NCI-H187 (cell line): ENCODE results near the gene TMEM175.

Source experiments
- DNase-seq, 2 experiments: peaks; one replicate each; lab custom pipeline; 2025; lab: John Stamatoyannopoulos, UW

The TMEM175 gene

DNA sequence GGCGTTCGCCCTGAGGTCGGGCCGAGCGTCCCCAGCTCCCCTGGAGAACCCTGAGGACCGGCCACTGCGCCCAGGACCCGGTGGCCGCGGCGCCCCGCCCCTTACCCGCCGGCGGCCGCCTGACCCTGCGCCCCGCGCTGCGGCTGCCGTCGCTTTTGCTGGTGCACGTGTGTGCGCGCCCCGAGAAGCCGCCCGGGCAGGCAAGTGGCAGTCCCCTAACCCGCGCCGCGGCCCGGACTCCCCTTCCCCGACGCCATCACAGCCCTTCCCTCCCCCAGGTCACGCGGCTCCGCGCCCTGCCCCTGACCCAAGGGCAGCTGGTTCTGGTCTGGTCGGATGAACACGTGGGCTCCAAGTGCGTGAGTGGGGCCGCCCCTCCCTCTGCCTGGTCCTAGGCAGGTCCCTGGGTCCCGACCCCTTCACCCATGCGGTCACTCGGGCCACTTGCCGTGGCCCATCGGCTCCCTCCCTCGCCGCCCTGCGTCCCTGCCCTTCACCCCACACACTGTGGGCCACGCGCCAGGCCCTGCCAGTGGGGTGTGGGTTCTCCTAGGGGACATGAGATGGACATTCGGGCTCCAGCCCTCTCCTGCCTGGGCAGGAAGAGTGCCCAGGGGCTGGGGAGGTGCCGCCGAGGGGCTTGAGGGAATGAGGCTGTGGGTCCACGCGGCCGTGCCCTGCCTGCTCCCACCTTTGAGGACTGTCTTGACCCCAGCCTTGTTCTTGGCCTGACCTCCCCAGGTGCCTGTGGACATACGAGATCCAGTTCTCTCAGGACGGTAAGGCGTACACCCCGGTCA lies 71.2 kb downstream of the TMEM175 start:
- DNase-seq: no peak

DNA sequence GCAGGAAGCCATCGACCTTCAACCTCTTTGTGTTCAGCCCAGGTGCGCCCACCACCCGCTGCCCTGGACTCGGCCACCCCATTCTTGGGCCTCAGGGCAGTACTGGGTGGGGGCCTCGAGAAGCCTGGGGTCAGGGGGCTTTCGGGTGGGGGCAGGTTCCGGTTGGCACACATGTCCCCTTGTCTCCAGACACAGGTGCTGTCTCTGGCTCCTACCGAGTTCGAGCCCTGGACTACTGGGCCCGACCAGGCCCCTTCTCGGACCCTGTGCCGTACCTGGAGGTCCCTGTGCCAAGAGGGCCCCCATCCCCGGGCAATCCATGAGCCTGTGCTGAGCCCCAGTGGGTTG lies 71.8 kb downstream of the TMEM175 start:
- DNase-seq: no peak

DNA sequence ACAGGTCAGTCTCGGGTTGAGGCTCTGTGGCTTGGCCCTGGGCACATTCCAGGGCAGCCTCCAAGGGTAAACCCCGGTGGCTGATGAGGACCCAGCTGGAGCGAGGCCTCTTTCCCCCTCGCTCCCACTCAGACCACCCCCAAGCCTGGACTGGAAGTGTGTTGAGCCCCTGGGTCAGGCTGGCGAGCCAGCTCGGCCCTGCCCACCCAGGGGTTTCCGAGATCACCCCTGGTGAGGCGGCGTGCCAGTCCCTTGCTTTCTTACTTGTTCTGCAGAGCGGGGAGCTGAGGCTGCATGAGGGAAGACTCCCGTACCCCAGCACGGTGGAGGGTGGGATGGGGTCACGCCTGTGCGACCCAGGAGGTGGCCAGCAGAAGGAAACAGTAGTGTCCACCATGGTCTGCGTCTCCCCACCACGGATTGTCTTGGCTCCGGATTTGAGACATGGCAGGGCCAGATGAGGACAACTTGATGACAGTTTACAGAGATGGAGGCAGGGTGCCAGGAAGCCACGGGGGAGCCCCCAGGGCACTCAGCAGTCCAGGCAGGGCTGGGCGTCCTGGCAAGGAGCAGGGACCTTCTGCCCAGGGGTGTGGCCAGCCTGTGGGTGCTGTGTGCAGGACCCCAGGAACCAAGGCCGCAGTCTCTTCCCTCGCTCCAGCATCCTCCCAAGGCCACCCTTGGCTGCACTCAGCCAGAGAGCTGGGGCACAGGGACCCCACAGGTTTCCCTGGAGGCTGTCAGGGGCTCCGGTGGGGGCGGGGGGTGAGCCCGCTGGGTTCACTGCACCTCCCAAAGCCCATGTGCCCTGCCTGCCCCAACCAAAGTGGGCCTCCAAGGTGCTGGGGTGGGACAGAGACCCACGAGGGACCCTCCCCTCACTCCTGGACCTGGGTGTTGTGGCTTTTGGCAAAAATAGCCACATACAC lies 72.6 kb downstream of the TMEM175 start:
- DNase-seq: no peak

DNA sequence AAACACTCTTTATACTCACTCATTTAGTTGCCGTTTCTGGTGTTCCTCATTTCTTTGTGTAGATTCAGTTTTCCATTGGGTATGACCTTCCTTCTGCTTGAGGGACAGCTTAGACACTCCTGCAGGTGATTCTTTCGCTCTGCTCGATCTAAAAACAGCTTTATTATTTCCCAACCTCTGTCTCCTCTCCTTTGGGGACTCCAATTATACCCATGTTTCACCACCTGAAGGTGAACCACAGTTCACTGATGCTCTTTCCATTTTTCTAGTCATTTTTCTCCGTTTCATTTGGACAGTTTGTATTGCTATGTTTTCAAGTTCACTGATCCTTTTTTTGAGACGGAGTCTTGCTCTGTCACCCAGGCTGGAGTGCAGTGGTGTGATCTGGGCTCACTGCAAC lies 74.6 kb downstream of the TMEM175 start:
- DNase-seq: no peak
